ENCODE data around the gene MAK.

DNA sequence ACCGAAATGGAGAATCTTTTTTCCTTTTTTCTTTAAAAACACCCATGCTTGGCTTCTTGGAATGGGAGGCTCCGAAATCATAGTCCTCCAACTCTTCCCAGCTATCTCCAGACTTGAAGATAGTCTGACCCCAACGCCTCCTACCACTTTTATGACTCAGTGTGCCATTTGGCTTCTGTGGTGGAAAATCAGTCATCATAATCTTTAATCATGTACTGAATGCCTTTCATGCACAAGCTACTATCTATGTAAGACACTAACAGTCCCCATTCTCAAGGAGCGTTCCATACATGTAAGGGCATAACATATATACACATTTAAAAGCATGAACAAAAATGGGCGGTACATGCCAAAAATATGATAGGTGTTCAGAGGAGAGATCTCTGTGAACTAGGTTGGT is 46.7 kb downstream of the MAK start:
- TF ChIP-seq, protein P1, sequence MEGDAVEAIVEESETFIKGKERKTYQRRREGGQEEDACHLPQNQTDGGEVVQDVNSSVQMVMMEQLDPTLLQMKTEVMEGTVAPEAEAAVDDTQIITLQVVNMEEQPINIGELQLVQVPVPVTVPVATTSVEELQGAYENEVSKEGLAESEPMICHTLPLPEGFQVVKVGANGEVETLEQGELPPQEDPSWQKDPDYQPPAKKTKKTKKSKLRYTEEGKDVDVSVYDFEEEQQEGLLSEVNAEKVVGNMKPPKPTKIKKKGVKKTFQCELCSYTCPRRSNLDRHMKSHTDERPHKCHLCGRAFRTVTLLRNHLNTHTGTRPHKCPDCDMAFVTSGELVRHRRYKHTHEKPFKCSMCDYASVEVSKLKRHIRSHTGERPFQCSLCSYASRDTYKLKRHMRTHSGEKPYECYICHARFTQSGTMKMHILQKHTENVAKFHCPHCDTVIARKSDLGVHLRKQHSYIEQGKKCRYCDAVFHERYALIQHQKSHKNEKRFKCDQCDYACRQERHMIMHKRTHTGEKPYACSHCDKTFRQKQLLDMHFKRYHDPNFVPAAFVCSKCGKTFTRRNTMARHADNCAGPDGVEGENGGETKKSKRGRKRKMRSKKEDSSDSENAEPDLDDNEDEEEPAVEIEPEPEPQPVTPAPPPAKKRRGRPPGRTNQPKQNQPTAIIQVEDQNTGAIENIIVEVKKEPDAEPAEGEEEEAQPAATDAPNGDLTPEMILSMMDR (IDR thresholded peaks at IDR 0.05) = no peak
- no peak for TF ChIP-seq ZFX (IDR thresholded peaks at IDR 0.05; ENCODE audit: borderline replicate concordance)
